PC-3 (cell line): ENCODE measurements around the gene TUT1.
"Not testable (repeated sequence)": the region's sequence is repeated elsewhere in the genome, so short reads cannot be mapped to it uniquely, and the experiment has no call there.

Source experiments
- EZH2 ChIP-seq: fragments of 300-600 bp; sonication (generic); IDR thresholded peaks from one replicate; pipeline ENCODE4 v1.6.1; 2017; ENCODE audit warnings: antibody characterized with exemption, mild to moderate bottlenecking, low read length; ENCODE audit not compliant: unreplicated experiment
- EZH2phosphoT487 ChIP-seq: fragments of 300-600 bp; sonication (generic); IDR thresholded peaks from 2 replicates; pipeline ENCODE4 v1.6.1; 2018; ENCODE audit warnings: mild to moderate bottlenecking, antibody characterized with exemption, low read length, borderline replicate concordance
- TF ChIP-seq, protein P1 (sequence below): fragments of 300-600 bp; sonication (generic); conservative IDR thresholded peaks from 2 replicates; pipeline ENCODE4 v1.5.1; 2017; ENCODE audit warnings: antibody characterized with exemption, low read depth, mild to moderate bottlenecking, low read length

DNA sequence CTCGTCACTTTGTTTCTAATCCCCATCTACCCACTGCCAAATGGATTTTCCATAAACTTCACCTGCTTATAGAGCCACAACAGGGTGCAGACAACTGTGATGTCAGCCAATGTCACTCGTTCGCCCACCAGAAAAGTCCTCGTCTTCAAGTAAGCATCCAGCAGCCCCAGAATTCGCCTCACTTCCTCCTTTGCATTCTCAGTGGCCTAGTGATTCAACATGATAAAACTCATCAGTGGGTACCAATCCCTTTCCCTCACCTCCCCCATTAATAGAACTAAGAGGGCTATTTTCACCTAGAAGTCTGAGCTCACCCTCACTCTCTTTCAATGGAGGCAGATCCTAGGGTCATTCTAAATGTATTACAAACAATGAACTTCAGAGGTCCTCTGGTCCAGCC, 20.4 kb downstream of the TUT1 start:
- TF ChIP-seq, protein P1, sequence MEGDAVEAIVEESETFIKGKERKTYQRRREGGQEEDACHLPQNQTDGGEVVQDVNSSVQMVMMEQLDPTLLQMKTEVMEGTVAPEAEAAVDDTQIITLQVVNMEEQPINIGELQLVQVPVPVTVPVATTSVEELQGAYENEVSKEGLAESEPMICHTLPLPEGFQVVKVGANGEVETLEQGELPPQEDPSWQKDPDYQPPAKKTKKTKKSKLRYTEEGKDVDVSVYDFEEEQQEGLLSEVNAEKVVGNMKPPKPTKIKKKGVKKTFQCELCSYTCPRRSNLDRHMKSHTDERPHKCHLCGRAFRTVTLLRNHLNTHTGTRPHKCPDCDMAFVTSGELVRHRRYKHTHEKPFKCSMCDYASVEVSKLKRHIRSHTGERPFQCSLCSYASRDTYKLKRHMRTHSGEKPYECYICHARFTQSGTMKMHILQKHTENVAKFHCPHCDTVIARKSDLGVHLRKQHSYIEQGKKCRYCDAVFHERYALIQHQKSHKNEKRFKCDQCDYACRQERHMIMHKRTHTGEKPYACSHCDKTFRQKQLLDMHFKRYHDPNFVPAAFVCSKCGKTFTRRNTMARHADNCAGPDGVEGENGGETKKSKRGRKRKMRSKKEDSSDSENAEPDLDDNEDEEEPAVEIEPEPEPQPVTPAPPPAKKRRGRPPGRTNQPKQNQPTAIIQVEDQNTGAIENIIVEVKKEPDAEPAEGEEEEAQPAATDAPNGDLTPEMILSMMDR, result not testable (repeated sequence)
- TF ChIP-seq EZH2, EZH2phosphoT487: not testable (repeated sequence)
